Natural killer cell (primary cell): ENCODE results near the gene DNAH12. TPM values are rescaled to one million over a fixed set of nuclear protein-coding genes. Genes with fewer than 3 reads are reported as not detected.

ENCODE experiments used
- ATAC-seq, 3 donors: fragments of 150-1000 bp in 2 of 3; fragments of 200-7000 bp in 1 of 3; cut with Tn5 transposase; 1 replicate in 1 of 3; 2 replicates in 2 of 3; pipeline ENCODE4 v1.10.0; 2021; ENCODE audit warnings: mild to moderate bottlenecking in 2 of 3, moderate library complexity in 2 of 3
- DNase-seq, 2 donors: peaks; one replicate each; pipeline versions ENCODE4 v3.0.0 to v3.0.0-alpha.2; 2013 to 2021; ENCODE audit warnings: mixed read lengths in 1 of 2
- H3K27ac ChIP-seq: one replicate; pipeline ENCODE4 v1.5.1; 2013; ENCODE audit warnings: mild to moderate bottlenecking, low read length
- H3K27me3 ChIP-seq: one replicate; pipeline ENCODE4 v1.6.1; 2013; ENCODE audit warnings: low read length; ENCODE audit not compliant: control insufficient read depth, insufficient read depth
- H3K36me3 ChIP-seq: one replicate; pipeline ENCODE4 v1.6.1; 2013; ENCODE audit warnings: low read length; ENCODE audit not compliant: control insufficient read depth, insufficient read depth
- H3K4me1 ChIP-seq: one replicate; pipeline ENCODE4 v1.6.1; 2013; ENCODE audit warnings: low read length; ENCODE audit not compliant: control insufficient read depth, insufficient read depth
- H3K4me3 ChIP-seq: one replicate; pipeline ENCODE4 v1.5.1; 2013; ENCODE audit warnings: low read length
- H3K9me3 ChIP-seq: one replicate; pipeline ENCODE4 v1.6.1; 2013; ENCODE audit warnings: low read length; ENCODE audit not compliant: control insufficient read depth, insufficient read depth
- H3K27ac Mint-ChIP-seq, 2 donors: one replicate each; pipeline ENCODE4 v1.8.0; 2022; ENCODE audit warnings: mild to moderate bottlenecking in 2 of 2, mixed read lengths in 2 of 2, moderate library complexity in 1 of 2
- H3K27me3 Mint-ChIP-seq, 2 donors: one replicate each; pipeline ENCODE4 v1.8.0; 2022; ENCODE audit warnings: low read depth in 2 of 2, mixed read lengths in 2 of 2
- H3K36me3 Mint-ChIP-seq: one replicate; pipeline ENCODE4 v1.8.0; 2022; ENCODE audit warnings: mixed read lengths
- H3K4me1 Mint-ChIP-seq, 2 donors: one replicate each; pipeline ENCODE4 v1.8.0; 2022; ENCODE audit warnings: mixed read lengths in 2 of 2
- H3K4me3 Mint-ChIP-seq: one replicate; pipeline ENCODE4 v1.8.0; 2022; ENCODE audit warnings: mild to moderate bottlenecking, moderate library complexity, mixed read lengths
- H3K9me3 Mint-ChIP-seq, 2 donors: one replicate each; pipeline ENCODE4 v1.8.0; 2022; ENCODE audit warnings: mixed read lengths in 2 of 2
- WGBS: methylation state at CpG from one replicate; pipeline ENCODE4 v1.1.7; 2013; ENCODE audit warnings: missing lambda C conversion rate; ENCODE audit not compliant: insufficient coverage; 5-methylcytosine and 5-hydroxymethylcytosine counted together
- intact Hi-C: fragments of 100-400 bp; cut with micrococcal nuclease; formaldehyde crosslinking; loops from one replicate; pipeline ENCODE4 v1.14.2; 2022
- total RNA-seq, 4 donors: library from RNA; stranded (reverse); fragments of 120-200 nt in 1 of 4; gene quantifications; one replicate each; pipeline versions ENCODE4 v1.2.3 to v1.2.4, GENCODE V29; 2013 to 2022
- TF ChIP-seq, protein P1 (sequence below): fragments of 200-600 bp; IDR thresholded peaks from one replicate; pipeline ENCODE4 v1.8.0; 2022; ENCODE audit warnings: antibody characterized with exemption

Gene DNAH12
- total RNA-seq, 3 donors from 2014 or later (not counting 1 experiment from before 2014, with no cell fraction given) = 0.11 to 0.30 (median 0.21) TPM

DNA sequence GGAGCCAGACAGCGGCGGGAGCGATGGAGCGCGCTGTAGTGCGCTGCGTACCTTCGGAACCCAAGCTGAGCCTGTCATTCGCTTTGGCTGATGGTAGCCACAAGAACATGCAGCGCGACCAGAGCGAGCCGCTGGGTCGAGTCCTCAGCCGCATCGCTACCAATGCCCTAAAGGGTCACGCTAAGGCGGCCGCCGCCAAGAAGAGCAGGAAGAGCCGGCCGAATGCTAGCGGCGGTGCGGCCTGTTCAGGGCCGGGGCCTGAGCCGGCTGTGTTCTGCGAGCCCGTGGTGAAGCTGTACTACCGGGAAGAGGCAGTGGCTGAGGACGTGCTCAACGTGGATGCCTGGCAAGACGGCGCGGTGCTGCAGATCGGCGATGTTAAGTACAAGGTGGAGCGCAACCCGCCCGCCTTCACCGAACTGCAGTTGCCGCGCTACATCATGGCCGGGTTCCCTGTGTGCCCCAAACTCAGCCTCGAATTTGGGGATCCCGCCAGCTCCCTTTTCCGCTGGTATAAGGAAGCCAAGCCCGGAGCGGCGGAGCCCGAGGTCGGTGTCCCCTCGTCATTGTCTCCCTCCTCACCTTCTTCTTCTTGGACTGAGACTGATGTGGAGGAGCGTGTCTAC, 12.4 kb upstream of the DNAH12 start:
- WGBS = under 1% methylated on average over 54 of the region's 54 CpGs
- Histone ChIP-seq H3K27ac (peak overlapping the region; percentile 94), H3K27me3 (no peaks in the 10 kb centered on the region), H3K4me1 (peaks cover 33% of the 10 kb centered on the region), H3K9me3 (no peaks in the 10 kb centered on the region), H3K36me3 (peaks cover 19% of the 10 kb centered on the region), H3K4me3 (peak overlapping the region; percentile 76)
- ATAC-seq (peak; percentile 38 to 60 (median 44)), DNase-seq (peak in 1 of 2 donors; percentile 64)
- Mint-ChIP-seq H3K27ac (peak overlapping the region; percentile 93 to 94), H3K9me3 (no peaks in the 10 kb centered on the region), H3K4me3 (peak overlapping the region; percentile 90), H3K27me3 (no peaks in the 10 kb centered on the region), H3K36me3 (no peaks in the 10 kb centered on the region), H3K4me1 (peaks cover 45 to 47% of the 10 kb centered on the region in 2 donors)
- TF ChIP-seq, protein P1, sequence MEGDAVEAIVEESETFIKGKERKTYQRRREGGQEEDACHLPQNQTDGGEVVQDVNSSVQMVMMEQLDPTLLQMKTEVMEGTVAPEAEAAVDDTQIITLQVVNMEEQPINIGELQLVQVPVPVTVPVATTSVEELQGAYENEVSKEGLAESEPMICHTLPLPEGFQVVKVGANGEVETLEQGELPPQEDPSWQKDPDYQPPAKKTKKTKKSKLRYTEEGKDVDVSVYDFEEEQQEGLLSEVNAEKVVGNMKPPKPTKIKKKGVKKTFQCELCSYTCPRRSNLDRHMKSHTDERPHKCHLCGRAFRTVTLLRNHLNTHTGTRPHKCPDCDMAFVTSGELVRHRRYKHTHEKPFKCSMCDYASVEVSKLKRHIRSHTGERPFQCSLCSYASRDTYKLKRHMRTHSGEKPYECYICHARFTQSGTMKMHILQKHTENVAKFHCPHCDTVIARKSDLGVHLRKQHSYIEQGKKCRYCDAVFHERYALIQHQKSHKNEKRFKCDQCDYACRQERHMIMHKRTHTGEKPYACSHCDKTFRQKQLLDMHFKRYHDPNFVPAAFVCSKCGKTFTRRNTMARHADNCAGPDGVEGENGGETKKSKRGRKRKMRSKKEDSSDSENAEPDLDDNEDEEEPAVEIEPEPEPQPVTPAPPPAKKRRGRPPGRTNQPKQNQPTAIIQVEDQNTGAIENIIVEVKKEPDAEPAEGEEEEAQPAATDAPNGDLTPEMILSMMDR = no peak
- intact Hi-C loops = loop anchor here (1.0 to 5.0 kb wide), 4 partner anchors 41 to 200 kb away; partner anchors contain the start of genes ARF4, DENND6A and SLMAP

DNA sequence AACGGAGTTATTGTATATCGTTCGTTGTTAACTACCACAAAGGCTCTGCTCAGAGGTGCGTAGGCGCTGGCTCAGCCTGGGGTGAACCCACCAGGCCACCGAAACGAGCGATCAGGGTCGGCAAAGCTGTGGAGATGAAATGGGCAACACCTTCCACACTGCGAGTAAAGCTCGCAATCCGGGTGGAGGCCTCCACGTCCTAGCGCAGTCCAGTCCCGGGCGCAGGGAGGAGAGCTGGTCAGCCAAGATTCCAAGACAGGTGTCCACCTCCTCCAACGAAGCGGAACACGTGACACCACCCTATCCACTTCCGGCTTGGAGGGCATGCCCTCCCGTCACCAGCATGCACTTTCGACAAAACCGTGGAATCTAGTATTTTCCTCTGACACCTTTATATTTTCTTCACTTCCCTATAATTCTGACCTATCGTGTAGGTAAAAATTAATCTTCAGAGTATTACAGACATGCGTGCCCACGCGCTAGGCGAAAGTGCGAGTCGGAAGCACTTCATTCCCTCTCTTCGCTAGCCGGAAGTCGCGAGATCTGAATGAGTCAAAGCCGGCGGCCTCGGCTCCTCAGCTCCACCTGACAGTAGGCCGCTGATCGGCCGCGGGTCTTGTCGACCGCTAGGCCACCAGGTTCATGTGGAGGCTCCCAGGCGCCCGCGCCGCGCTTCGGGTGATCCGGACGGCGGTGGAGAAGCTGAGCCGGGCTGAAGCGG, 11.8 kb upstream of the DNAH12 start, which contains the start of gene PDE12:
TSS of gene PDE12 (plus strand) at position 537 of the 721 bp plus-strand sequence. CDS start at position 643, 106 bp downstream.
- H3K27me3 ChIP-seq = no peaks in the 10 kb centered on the region
- H3K4me3 ChIP-seq = peak within 1 kb of the TSS; percentile 76
- Mint-ChIP-seq H3K4me3 (peak within 1 kb of the TSS; percentile 90), H3K4me1 (peaks cover 42 to 44% of the 10 kb centered on the region in 2 donors), H3K27me3 (no peaks in the 10 kb centered on the region), H3K36me3 (no peaks in the 10 kb centered on the region), H3K27ac (peak within 1 kb of the TSS; percentile 93 to 94), H3K9me3 (no peaks in the 10 kb centered on the region)
- intact Hi-C loops = loop anchor here (1.0 to 5.0 kb wide), 4 partner anchors 41 to 200 kb away; partner anchors contain the start of genes ARF4, DENND6A and SLMAP
- WGBS = under 1% methylated on average over 53 of the region's 54 CpGs
- H3K9me3 ChIP-seq = no peaks in the 10 kb centered on the region
- peaks cover 14% of the 10 kb centered on the region for H3K36me3 ChIP-seq
- TF ChIP-seq, protein P1 = no peak
- DNase-seq = peak; percentile 84 to 90
- ATAC-seq = peak; percentile 78 to 88 (median 82)
- H3K4me1 ChIP-seq = peaks cover 33% of the 10 kb centered on the region
- H3K27ac ChIP-seq = peak within 1 kb of the TSS; percentile 94

DNA sequence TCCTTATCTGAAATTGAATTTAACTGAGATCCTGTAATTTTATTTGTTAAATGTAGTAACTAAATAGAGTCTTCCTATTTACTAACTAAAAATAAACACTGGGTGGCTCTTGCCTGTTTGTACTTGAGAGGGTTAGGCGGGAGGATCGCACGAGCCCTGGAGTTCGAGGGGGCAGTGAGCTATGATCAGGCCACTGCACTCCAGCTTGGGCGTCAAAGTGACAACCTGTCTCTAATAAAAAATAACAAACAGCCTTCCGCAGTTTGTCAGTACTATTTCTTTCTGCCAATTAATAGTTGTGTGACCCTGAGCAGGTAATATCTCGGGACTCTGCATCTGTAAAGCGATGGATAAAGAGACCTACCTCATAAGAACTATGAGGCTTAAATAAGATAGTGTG, 11.2 kb upstream of the DNAH12 start:
- no peaks in the 10 kb centered on the region for H3K36me3 Mint-ChIP-seq
- Histone ChIP-seq H3K27ac (peak overlapping the region; percentile 94), H3K36me3 (peaks cover 9% of the 10 kb centered on the region), H3K4me3 (peak overlapping the region; percentile 76), H3K27me3 (no peaks in the 10 kb centered on the region), H3K4me1 (peaks cover 33% of the 10 kb centered on the region), H3K9me3 (no peaks in the 10 kb centered on the region)
- intact Hi-C loops = loop anchor here (5.0 kb wide), 2 partner anchors 122 to 137 kb away; partner anchors contain the start of gene DENND6A
- WGBS = 23% methylated on average over 8 of the region's 8 CpGs
- H3K4me3 Mint-ChIP-seq = peak overlapping the region; percentile 90
- peaks cover 36 to 39% of the 10 kb centered on the region in 2 donors for H3K4me1 Mint-ChIP-seq
- peak overlapping the region; percentile 93 to 94 for H3K27ac Mint-ChIP-seq
- H3K27me3 Mint-ChIP-seq = no peaks in the 10 kb centered on the region
- H3K9me3 Mint-ChIP-seq = no peaks in the 10 kb centered on the region
- TF ChIP-seq, protein P1 = no peak
- no peak for DNase-seq
- ATAC-seq = no peak
